HFFc6 (cell line): ENCODE results near the gene MIF4GD. TPM values are rescaled to one million over a fixed set of nuclear protein-coding genes. Genes with fewer than 3 reads are reported as not detected.

Source experiments
- DNase-seq: peaks from one replicate; pipeline ENCODE4 v3.0.0-alpha.2; 2018
- H3K27ac Mint-ChIP-seq: 2 replicates; pipeline ENCODE4 v1.8.0; 2020; ENCODE audit warnings: mild to moderate bottlenecking, mixed read lengths
- H3K27me3 Mint-ChIP-seq: 2 replicates; pipeline ENCODE4 v1.8.0; 2021; ENCODE audit warnings: mild to moderate bottlenecking, moderate library complexity, mixed read lengths; ENCODE audit not compliant: insufficient read depth
- H3K36me3 Mint-ChIP-seq: 2 replicates; pipeline ENCODE4 v1.8.0; 2021; ENCODE audit warnings: low read depth, mixed read lengths
- H3K4me1 Mint-ChIP-seq: 2 replicates; pipeline ENCODE4 v1.8.0; 2020; ENCODE audit warnings: low read depth, mixed read lengths
- H3K4me3 Mint-ChIP-seq: 2 replicates; pipeline ENCODE4 v1.8.0; 2020; ENCODE audit warnings: mild to moderate bottlenecking, moderate library complexity, mixed read lengths
- H3K9me3 Mint-ChIP-seq: 2 replicates; pipeline ENCODE4 v1.8.0; 2020; ENCODE audit warnings: mild to moderate bottlenecking, mixed read lengths
- CTCF ChIP-seq: fragments of 200-600 bp; sonication (generic); IDR thresholded peaks from 2 replicates; pipeline ENCODE4 v1.5.0; 2021; ENCODE audit warnings: antibody characterized with exemption, mild to moderate bottlenecking
- total RNA-seq, 6 experiments: library from RNA; stranded (reverse); fragmentation: NEBNext Ultra II Directional; extraction: Animal tissue kit (Norgen Biotek cat#: 25700); gene quantifications; 2 replicates in 1 of 6; 3 replicates in 5 of 6; pipeline ENCODE4 v1.2.3, GENCODE V29; 2021

Gene MIF4GD
- total RNA-seq, 6 experiments from 2014 or later, result 8.8 to 10.8 (median 10.0) TPM

- H3K27me3 Mint-ChIP-seq, result peaks cover 3% of the 10 kb centered on the region
- peaks cover 20% of the 10 kb centered on the region for H3K36me3 Mint-ChIP-seq
- H3K4me3 Mint-ChIP-seq, result no peak overlapping the region
- peaks cover 16% of the 10 kb centered on the region for H3K4me1 Mint-ChIP-seq
- no peaks in the 10 kb centered on the region for H3K9me3 Mint-ChIP-seq
- peak overlapping the region; percentile 63 for H3K27ac Mint-ChIP-seq
- DNase-seq, result no peak
- TF ChIP-seq CTCF, result no peak
Observed at GRCh38 chr17:75241502-75241901, 29.5 kb downstream of the MIF4GD start.

GRCh38 chr17:75241143-75241430 lies 29.9 kb downstream of the MIF4GD start:
- Mint-ChIP-seq H3K27me3 (peaks cover 3% of the 10 kb centered on the region), H3K36me3 (peaks cover 24% of the 10 kb centered on the region), H3K9me3 (no peaks in the 10 kb centered on the region), H3K4me1 (peaks cover 16% of the 10 kb centered on the region), H3K4me3 (no peak overlapping the region), H3K27ac (no peak overlapping the region)
- DNase-seq, result no peak
- TF ChIP-seq CTCF, result no peak

GRCh38 chr17:75240394-75241142 lies 30.5 kb downstream of the MIF4GD start:
- no peak overlapping the region for H3K4me3 Mint-ChIP-seq

GRCh38 chr17:75239778-75240393 lies 31.1 kb downstream of the MIF4GD start:
- H3K36me3 Mint-ChIP-seq, result peaks cover 28% of the 10 kb centered on the region
- DNase-seq, result no peak
- H3K27me3 Mint-ChIP-seq, result peaks cover 3% of the 10 kb centered on the region
- no peaks in the 10 kb centered on the region for H3K9me3 Mint-ChIP-seq
- no peak overlapping the region for H3K4me3 Mint-ChIP-seq
- H3K4me1 Mint-ChIP-seq, result peaks cover 16% of the 10 kb centered on the region
- TF ChIP-seq CTCF, result no peak
- no peak overlapping the region for H3K27ac Mint-ChIP-seq

More at GRCh38 chr17:75240394-75241142, 30.5 kb downstream of the MIF4GD start:
- TF ChIP-seq CTCF, result peak; percentile 81
- Mint-ChIP-seq H3K4me1 (peaks cover 16% of the 10 kb centered on the region), H3K36me3 (peaks cover 25% of the 10 kb centered on the region), H3K9me3 (no peaks in the 10 kb centered on the region), H3K27ac (no peak overlapping the region), H3K27me3 (peaks cover 3% of the 10 kb centered on the region)
- DNase-seq, result no peak

GRCh38 chr17:75239214-75239613 lies 31.8 kb downstream of the MIF4GD start:
- Mint-ChIP-seq H3K27me3 (peaks cover 3% of the 10 kb centered on the region), H3K27ac (no peak overlapping the region), H3K36me3 (peaks cover 33% of the 10 kb centered on the region), H3K4me1 (peaks cover 16% of the 10 kb centered on the region), H3K9me3 (no peaks in the 10 kb centered on the region), H3K4me3 (no peak overlapping the region)
- no peak for TF ChIP-seq CTCF
- DNase-seq, result no peak
